OCI-LY3 (cell line): ENCODE results near the gene BHLHE40.

Source experiments
- H2AFZ ChIP-seq: fragments of 200-600, 300-600 bp; shearing (Covaris generic); 2 replicates; pipeline ENCODE4 v1.6.0; 2014; ENCODE audit warnings: antibody characterized with exemption, low read depth, low read length
- H3K27ac ChIP-seq: fragments of 200-600, 300-600 bp; sonication (generic); 2 replicates; pipeline ENCODE4 v1.5.1; 2014; ENCODE audit warnings: mild to moderate bottlenecking, low read length, moderate library complexity, mixed read lengths
- H3K27me3 ChIP-seq: fragments of 200-600, 300-600 bp; sonication (generic); 2 replicates; pipeline ENCODE4 v1.6.1; 2014; ENCODE audit warnings: low read depth, low read length, mixed read lengths
- H3K36me3 ChIP-seq: fragments of 200-600, 300-600 bp; sonication (generic); replicated peaks from 2 replicates; pipeline ENCODE3; 2014; ENCODE audit warnings: low read depth, low read length, mixed read lengths
- H3K4me1 ChIP-seq: fragments of 300-600, 200-600 bp; sonication (generic); 2 replicates; pipeline ENCODE4 v1.6.1; 2014; ENCODE audit warnings: low read length, mixed read lengths
- H3K4me2 ChIP-seq: fragments of 200-600, 300-600 bp; sonication (generic); 2 replicates; pipeline ENCODE4 v1.6.1; 2014; ENCODE audit warnings: low read length, mixed read lengths
- H3K4me3 ChIP-seq: fragments of 300-600, 200-600 bp; sonication (generic); 2 replicates; pipeline ENCODE4 v1.5.1; 2014; ENCODE audit warnings: antibody characterized with exemption, mild to moderate bottlenecking, low read length, moderate library complexity
- H3K79me2 ChIP-seq: fragments of 300-600, 200-600 bp; shearing (Covaris generic); 2 replicates; pipeline ENCODE4 v1.6.1; 2014; ENCODE audit warnings: mild to moderate bottlenecking, low read length, mixed read lengths
- H3K9ac ChIP-seq: fragments of 300-600, 200-600 bp; shearing (Covaris generic); 2 replicates; pipeline ENCODE4 v1.6.0; 2014; ENCODE audit warnings: mild to moderate bottlenecking, low read length, moderate library complexity
- H3K9me3 ChIP-seq: fragments of 200-600, 300-600 bp; shearing (Covaris generic); 2 replicates; pipeline ENCODE4 v1.6.1; 2014; ENCODE audit warnings: low read length, mixed read lengths; ENCODE audit not compliant: insufficient read depth
- H4K20me1 ChIP-seq: fragments of 200-600, 300-600 bp; sonication (generic); 2 replicates; pipeline ENCODE4 v1.6.1; 2016; ENCODE audit warnings: low read length, mixed read lengths; ENCODE audit not compliant: insufficient read depth
- EZH2phosphoT487 ChIP-seq: fragments of 200-600 bp; shearing (Covaris generic); IDR thresholded peaks from 2 replicates; pipeline ENCODE4 v1.6.1; 2018; ENCODE audit warnings: antibody characterized with exemption, mixed run types, low read depth
- TF ChIP-seq, protein P1 (sequence below): fragments of 200-600, 300-600 bp; sonication (generic); IDR thresholded peaks from 2 replicates; pipeline ENCODE4 v1.5.1; 2014; ENCODE audit warnings: antibody characterized with exemption, low read length, low read depth

BHLHE40 gene

DNA sequence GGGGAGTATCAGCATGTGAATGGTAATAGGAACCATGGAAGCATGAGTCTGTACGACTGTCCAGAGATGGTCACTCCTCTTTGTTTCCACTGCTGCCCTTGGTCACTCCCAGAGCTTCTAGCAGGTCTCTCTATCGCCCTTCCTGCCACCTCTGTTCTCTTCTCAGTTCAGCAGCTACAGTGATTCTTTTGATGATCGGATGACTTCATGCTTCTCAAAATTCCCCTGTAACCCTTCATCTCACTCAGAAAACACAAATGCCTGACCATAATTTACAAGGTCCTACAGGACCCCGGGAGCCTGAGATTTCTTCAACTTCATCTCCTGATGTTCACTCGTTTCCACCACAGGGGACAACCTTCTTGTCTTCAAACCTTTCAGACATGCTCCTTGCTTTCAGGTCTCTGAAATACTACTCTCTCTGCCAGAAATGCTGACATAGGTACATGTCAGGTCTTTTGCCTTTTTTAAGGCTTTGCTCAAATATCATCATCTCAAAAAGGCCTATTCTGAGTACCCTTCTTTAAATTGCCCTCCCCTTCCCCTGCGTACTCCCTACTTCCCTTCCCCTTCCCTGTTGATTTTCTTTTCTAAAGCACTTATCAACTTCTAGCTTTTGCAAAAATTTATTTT, 42.1 kb upstream of the BHLHE40 start:
- Histone ChIP-seq H3K4me1 (no peaks in the 10 kb centered on the region), H3K27ac (no peak overlapping the region), H4K20me1 (no peaks in the 10 kb centered on the region), H2AFZ (no peak overlapping the region), H3K36me3 (no peaks in the 10 kb centered on the region), H3K4me3 (no peak overlapping the region), H3K79me2 (no peaks in the 10 kb centered on the region), H3K4me2 (no peak overlapping the region), H3K27me3 (peaks cover 6% of the 10 kb centered on the region; the same call in 1 of the 2 replicates), H3K9me3 (no peaks in the 10 kb centered on the region), H3K9ac (no peak overlapping the region)
- TF ChIP-seq, protein P1, sequence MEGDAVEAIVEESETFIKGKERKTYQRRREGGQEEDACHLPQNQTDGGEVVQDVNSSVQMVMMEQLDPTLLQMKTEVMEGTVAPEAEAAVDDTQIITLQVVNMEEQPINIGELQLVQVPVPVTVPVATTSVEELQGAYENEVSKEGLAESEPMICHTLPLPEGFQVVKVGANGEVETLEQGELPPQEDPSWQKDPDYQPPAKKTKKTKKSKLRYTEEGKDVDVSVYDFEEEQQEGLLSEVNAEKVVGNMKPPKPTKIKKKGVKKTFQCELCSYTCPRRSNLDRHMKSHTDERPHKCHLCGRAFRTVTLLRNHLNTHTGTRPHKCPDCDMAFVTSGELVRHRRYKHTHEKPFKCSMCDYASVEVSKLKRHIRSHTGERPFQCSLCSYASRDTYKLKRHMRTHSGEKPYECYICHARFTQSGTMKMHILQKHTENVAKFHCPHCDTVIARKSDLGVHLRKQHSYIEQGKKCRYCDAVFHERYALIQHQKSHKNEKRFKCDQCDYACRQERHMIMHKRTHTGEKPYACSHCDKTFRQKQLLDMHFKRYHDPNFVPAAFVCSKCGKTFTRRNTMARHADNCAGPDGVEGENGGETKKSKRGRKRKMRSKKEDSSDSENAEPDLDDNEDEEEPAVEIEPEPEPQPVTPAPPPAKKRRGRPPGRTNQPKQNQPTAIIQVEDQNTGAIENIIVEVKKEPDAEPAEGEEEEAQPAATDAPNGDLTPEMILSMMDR: no peak
- no peak for TF ChIP-seq EZH2phosphoT487

DNA sequence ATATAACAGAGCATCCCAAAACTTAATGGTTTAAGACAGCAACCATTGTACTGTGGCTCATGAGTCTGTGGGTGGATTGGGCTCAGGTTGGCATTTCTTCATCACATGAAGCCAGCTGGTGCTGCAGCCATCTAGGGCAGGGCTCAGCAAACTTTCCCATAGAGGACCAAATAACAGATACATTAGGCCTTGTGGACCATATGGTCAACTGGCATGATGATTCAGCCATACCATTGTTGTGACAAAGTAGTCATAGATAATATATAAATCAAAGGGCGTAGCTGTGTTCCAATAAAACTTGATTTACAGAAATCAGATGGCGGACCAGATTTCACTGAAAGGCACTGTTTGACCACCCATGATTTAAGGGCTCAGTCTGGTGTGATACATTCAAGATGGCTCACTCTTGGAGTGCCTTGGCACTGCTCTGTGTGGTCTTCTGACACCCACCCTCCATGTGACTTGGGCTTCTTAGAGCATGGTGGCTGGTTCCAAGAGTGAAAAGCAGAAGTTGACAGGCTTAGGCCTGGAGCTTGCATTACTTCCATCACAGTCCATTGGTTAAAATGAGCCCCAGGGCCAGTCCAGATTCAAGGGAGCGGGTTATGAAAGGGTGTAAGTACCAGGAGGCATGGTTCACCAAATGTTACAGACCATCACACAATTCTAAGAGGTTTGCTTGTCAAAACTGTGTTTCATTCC, 40.8 kb upstream of the BHLHE40 start:
- Histone ChIP-seq H3K4me1 (no peaks in the 10 kb centered on the region), H2AFZ (no peak overlapping the region), H3K9me3 (no peaks in the 10 kb centered on the region), H3K27ac (no peak overlapping the region), H3K9ac (no peak overlapping the region), H3K36me3 (no peaks in the 10 kb centered on the region), H3K4me2 (no peak overlapping the region), H3K27me3 (peaks cover 6% of the 10 kb centered on the region; the same call in 1 of the 2 replicates), H4K20me1 (no peaks in the 10 kb centered on the region), H3K79me2 (no peaks in the 10 kb centered on the region), H3K4me3 (no peak overlapping the region)
- TF ChIP-seq, protein P1: no peak
- TF ChIP-seq EZH2phosphoT487: no peak

DNA sequence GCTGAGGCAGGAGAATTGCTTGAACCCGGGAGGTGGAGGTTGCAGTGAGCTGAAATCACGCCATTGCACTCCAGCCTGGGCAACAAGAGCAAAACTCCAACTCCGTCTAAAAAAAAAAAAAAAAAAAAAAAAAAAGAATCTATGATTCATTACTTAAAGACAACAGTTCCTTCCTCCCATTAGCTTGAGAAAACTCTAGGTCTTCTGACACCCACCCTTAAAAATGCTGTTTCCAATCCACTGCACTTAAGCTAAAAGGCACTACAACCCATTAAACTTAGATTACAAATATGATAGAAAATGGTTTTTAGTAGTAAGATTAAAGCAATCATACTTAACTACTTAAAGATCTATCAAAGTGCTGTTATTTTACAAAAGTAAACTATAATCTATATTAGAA, 40.0 kb upstream of the BHLHE40 start:
- Histone ChIP-seq H3K9me3 (no peaks in the 10 kb centered on the region), H3K27me3 (peaks cover 6% of the 10 kb centered on the region; the same call in 1 of the 2 replicates), H3K4me1 (no peaks in the 10 kb centered on the region), H3K4me3 (no peak overlapping the region), H3K9ac (no peak overlapping the region), H2AFZ (no peak overlapping the region), H3K4me2 (no peak overlapping the region), H3K27ac (no peak overlapping the region), H3K79me2 (no peaks in the 10 kb centered on the region), H3K36me3 (no peaks in the 10 kb centered on the region), H4K20me1 (no peaks in the 10 kb centered on the region)
- TF ChIP-seq EZH2phosphoT487: no peak
- TF ChIP-seq, protein P1: no peak

DNA sequence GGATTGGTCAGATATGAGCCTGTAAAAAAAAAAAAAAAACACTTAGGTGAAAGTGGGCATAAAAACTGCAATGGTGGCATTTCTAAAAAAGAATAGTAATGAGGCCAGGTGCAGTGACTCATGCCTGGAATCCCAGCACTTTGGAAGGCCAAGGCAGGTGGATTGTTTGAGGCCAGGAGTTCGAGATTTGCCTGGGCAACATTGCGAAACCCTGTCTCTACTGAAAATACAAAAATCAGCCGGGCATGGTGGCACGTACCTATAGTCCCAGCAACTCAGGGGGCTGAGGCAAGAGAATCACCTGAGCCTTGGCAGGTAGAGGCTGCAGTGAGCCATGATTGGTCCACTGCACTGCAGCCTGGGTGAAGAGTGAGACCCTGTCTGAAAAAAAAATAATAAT, 38.3 kb upstream of the BHLHE40 start:
- Histone ChIP-seq H3K4me1 (no peaks in the 10 kb centered on the region), H4K20me1 (no peaks in the 10 kb centered on the region), H2AFZ (no peak overlapping the region), H3K4me3 (no peak overlapping the region), H3K9ac (no peak overlapping the region), H3K36me3 (no peaks in the 10 kb centered on the region), H3K27ac (no peak overlapping the region), H3K4me2 (no peak overlapping the region), H3K9me3 (no peaks in the 10 kb centered on the region), H3K27me3 (peaks cover 6% of the 10 kb centered on the region; the same call in 1 of the 2 replicates), H3K79me2 (no peaks in the 10 kb centered on the region)
- TF ChIP-seq, protein P1: no peak
- no peak for TF ChIP-seq EZH2phosphoT487
